Neural cell (in vitro differentiated cells): ENCODE measurements around the gene KCNK15. TPM values are rescaled to one million over a fixed set of nuclear protein-coding genes. Genes with fewer than 3 reads are reported as not detected.
"Not testable (repeated sequence)": the region's sequence is repeated elsewhere in the genome, so short reads cannot be mapped to it uniquely, and the experiment has no call there.

Experiments
- H2AFZ ChIP-seq: fragments of 200-600, 300-800 bp; sonication (generic), shearing (Covaris generic); 2 replicates; pipeline ENCODE4 v1.6.0; 2014; ENCODE audit warnings: low read depth, mild to moderate bottlenecking, antibody characterized with exemption, low read length, moderate library complexity
- H3F3A ChIP-seq: fragments of 200-600 bp; shearing (Covaris generic); 2 replicates; pipeline ENCODE4 v1.6.1; 2016; ENCODE audit warnings: mild to moderate bottlenecking, moderate library complexity, mixed read lengths, antibody characterized with exemption, low read length; ENCODE audit not compliant: insufficient read depth, poor library complexity, severe bottlenecking
- H3K27ac ChIP-seq: fragments of 200-600, 300-800 bp; sonication (generic), shearing (Covaris generic); 2 replicates; pipeline ENCODE4 v1.5.1; 2014; ENCODE audit warnings: mild to moderate bottlenecking, low read length, moderate library complexity
- H3K27me3 ChIP-seq: fragments of 300-800, 200-600 bp; sonication (generic), shearing (Covaris generic); 2 replicates; pipeline ENCODE4 v1.6.0; 2014; ENCODE audit warnings: mild to moderate bottlenecking, low read depth, low read length, moderate library complexity; ENCODE audit not compliant: insufficient read depth
- H3K36me3 ChIP-seq: fragments of 300-800, 200-600 bp; sonication (generic), shearing (Covaris generic); 2 replicates; pipeline ENCODE4 v1.5.1; 2014; ENCODE audit warnings: mild to moderate bottlenecking, antibody characterized with exemption, low read length, moderate library complexity; ENCODE audit not compliant: insufficient read depth
- H3K4me2 ChIP-seq: fragments of 300-800, 200-600 bp; sonication (generic), shearing (Covaris generic); 2 replicates; pipeline ENCODE4 v1.6.0; 2014; ENCODE audit warnings: mild to moderate bottlenecking, low read length
- H3K4me3 ChIP-seq: fragments of 300-800, 200-600 bp; sonication (generic), shearing (Covaris generic); 2 replicates; pipeline ENCODE4 v1.5.1; 2014; ENCODE audit warnings: mild to moderate bottlenecking, low read length, moderate library complexity
- H3K79me2 ChIP-seq: fragments of 200-600 bp; shearing (Covaris generic); replicated peaks from 2 replicates; pipeline ENCODE4 v1.6.0; 2014; ENCODE audit warnings: mild to moderate bottlenecking, low read length, moderate library complexity; ENCODE audit not compliant: insufficient read depth
- H3K9ac ChIP-seq: fragments of 300-800, 200-600 bp; sonication (generic), shearing (Covaris generic); 2 replicates; pipeline ENCODE4 v1.6.1; 2016; ENCODE audit warnings: mild to moderate bottlenecking, low read length, mixed read lengths
- H3K9me2 ChIP-seq: fragments of 200-600 bp; shearing (Covaris generic); 2 replicates; pipeline ENCODE4 v1.6.1; 2016; ENCODE audit warnings: mild to moderate bottlenecking, low read length, mixed read lengths; ENCODE audit not compliant: insufficient read depth
- H3K9me3 ChIP-seq: fragments of 200-600, 300-800 bp; sonication (generic), shearing (Covaris generic); 2 replicates; pipeline ENCODE4 v1.6.1; 2016; ENCODE audit warnings: mild to moderate bottlenecking, mixed run types, low read length, moderate library complexity, mixed read lengths
- H4K20me1 ChIP-seq: fragments of 200-600 bp; shearing (Covaris generic); 2 replicates; pipeline ENCODE4 v1.6.1; 2016; ENCODE audit warnings: mild to moderate bottlenecking, mixed run types; ENCODE audit not compliant: insufficient read depth
- CTCF ChIP-seq: fragments of 450-650 bp; IDR thresholded peaks from 2 replicates; pipeline ENCODE4 v1.5.1; 2014; ENCODE audit warnings: antibody characterized with exemption, mild to moderate bottlenecking, moderate library complexity; ENCODE audit not compliant: poor library complexity, severe bottlenecking
- EP300 ChIP-seq: fragments of 450-650 bp; conservative IDR thresholded peaks from 2 replicates; pipeline ENCODE4 v1.6.1; 2014; ENCODE audit warnings: antibody characterized with exemption, mild to moderate bottlenecking, moderate library complexity; ENCODE audit not compliant: poor library complexity, severe bottlenecking
- EZH2 ChIP-seq: fragments of 200-600, 300-800 bp; shearing (Covaris generic), sonication (generic); IDR thresholded peaks from 2 replicates; pipeline ENCODE4 v1.6.1; 2014; ENCODE audit warnings: antibody characterized with exemption, low read length, borderline replicate concordance, mild to moderate bottlenecking; ENCODE audit not compliant: insufficient read depth, poor library complexity, severe bottlenecking
- MXI1 ChIP-seq: fragments of 450-650 bp; conservative IDR thresholded peaks from 2 replicates; pipeline ENCODE4 v1.6.1; 2014; ENCODE audit warnings: antibody characterized with exemption, mild to moderate bottlenecking; ENCODE audit not compliant: poor library complexity, severe bottlenecking
- POLR2AphosphoS5 ChIP-seq: IDR thresholded peaks from 2 replicates; pipeline ENCODE4 v1.6.1; 2012
- RAD21 ChIP-seq: fragments of 450-650 bp; conservative IDR thresholded peaks from 2 replicates; pipeline ENCODE4 v1.6.1; 2014; ENCODE audit warnings: antibody characterized with exemption, mild to moderate bottlenecking, moderate library complexity
- REST ChIP-seq: IDR thresholded peaks from 2 replicates; pipeline ENCODE4 v1.6.1; 2012; ENCODE audit warnings: borderline replicate concordance
- SMC3 ChIP-seq: fragments of 450-650 bp; conservative IDR thresholded peaks from 2 replicates; pipeline ENCODE4 v1.6.1; 2014; ENCODE audit warnings: antibody characterized with exemption, mild to moderate bottlenecking, moderate library complexity; ENCODE audit not compliant: poor library complexity
- TAF1 ChIP-seq: IDR thresholded peaks from 2 replicates; pipeline ENCODE4 v1.6.1; 2012; ENCODE audit warnings: low read depth
- polyA plus RNA-seq: library from polyadenylated mRNA; depleted of rRNA; stranded (reverse); fragments of >200 nt; gene quantifications from 2 replicates; pipeline ENCODE4 v1.2.3, GENCODE V29; 2014

The KCNK15 gene
- polyA plus RNA-seq, 1 donor from 2014 or later, result not detected

- Histone ChIP-seq H4K20me1 (no peaks in the 10 kb centered on the region), H3K27me3 (no peaks in the 10 kb centered on the region), H3K9me3 (no peaks in the 10 kb centered on the region), H3F3A (no peaks in the 10 kb centered on the region), H3K9ac (no peak overlapping the region), H3K9me2 (no peaks in the 10 kb centered on the region), H3K36me3 (no peaks in the 10 kb centered on the region), H2AFZ (no peak overlapping the region), H3K27ac (no peak overlapping the region), H3K79me2 (no peaks in the 10 kb centered on the region), H3K4me3 (peak overlapping the region; percentile 4), H3K4me2 (no peak overlapping the region)
- TF ChIP-seq CTCF (no peak), RAD21 (no peak), REST (no peak), TAF1 (no peak), POLR2AphosphoS5 (no peak), EZH2 (no peak), EP300 (no peak), MXI1 (no peak), SMC3 (no peak)
Measured at GRCh38 chr20:44761423-44761822, 15.8 kb downstream of the KCNK15 start.

- peak overlapping the region; percentile 16 for H3K27ac ChIP-seq
- H4K20me1 ChIP-seq, result no peaks in the 10 kb centered on the region
- H3K9me2 ChIP-seq, result no peaks in the 10 kb centered on the region
- no peaks in the 10 kb centered on the region for H3F3A ChIP-seq
- no peak overlapping the region for H2AFZ ChIP-seq
- H3K4me2 ChIP-seq, result no peak overlapping the region
- no peaks in the 10 kb centered on the region for H3K9me3 ChIP-seq
- H3K4me3 ChIP-seq, result peak overlapping the region; percentile 4
- no peak overlapping the region for H3K9ac ChIP-seq
- H3K27me3 ChIP-seq, result no peaks in the 10 kb centered on the region
- no peak for TF ChIP-seq MXI1
- no peak for TF ChIP-seq SMC3
- TF ChIP-seq REST, result no peak
- no peak for TF ChIP-seq EZH2
- TF ChIP-seq RAD21, result no peak
- TF ChIP-seq CTCF, result no peak
- no peak for TF ChIP-seq TAF1
- no peak for TF ChIP-seq EP300
- no peak for TF ChIP-seq POLR2AphosphoS5
- no peaks in the 10 kb centered on the region for H3K79me2 ChIP-seq
- no peaks in the 10 kb centered on the region for H3K36me3 ChIP-seq
Measured at GRCh38 chr20:44762466-44763140, 16.9 kb downstream of the KCNK15 start.

- H3K9ac ChIP-seq, H3K4me3 ChIP-seq, H3K9me3 ChIP-seq, H2AFZ ChIP-seq, H3F3A ChIP-seq, H3K9me2 ChIP-seq, H3K4me2 ChIP-seq, H3K27ac ChIP-seq, H3K36me3 ChIP-seq, H3K27me3 ChIP-seq, H3K79me2 ChIP-seq, H4K20me1 ChIP-seq: not testable (repeated sequence)
Measured at GRCh38 chr20:44763798-44764197, 18.1 kb downstream of the KCNK15 start.
